HCT116 (cell line): ENCODE measurements around the gene NAV3. TPM values are rescaled to one million over a fixed set of nuclear protein-coding genes. Genes with fewer than 3 reads are reported as not detected.

Source experiments
- ATAC-seq: fragments of 200-7000 bp; cut with Tn5 transposase; 2 replicates; pipeline ENCODE4 v1.9.1; 2020; ENCODE audit warnings: mild to moderate bottlenecking, moderate library complexity
- BruUV-seq: library from RNA; stranded (reverse); fragments of 400-500 nt; replicated peaks from 2 replicates; lab custom pipeline; 2021; lab: Mats Ljungman, UMichigan
- CTCF ChIA-PET: fragments of 300-600 bp; sonication (Branson Sonifier 250); formaldehyde crosslinking; loops from one replicate; lab custom pipeline; 2021; ENCODE audit warnings: antibody characterized with exemption; lab: Charles Lee
- POLR2A ChIA-PET: fragments of 300-600, 350-600 bp; sonication (Branson Sonifier 250); formaldehyde crosslinking; loops from one replicate; lab custom pipeline; 2021; ENCODE audit warnings: antibody characterized with exemption; lab: Charles Lee
- RAD21 ChIA-PET, 2 experiments: fragments of 300-600 bp; sonication (Branson Sonifier 250); formaldehyde crosslinking; loops; one replicate each; lab custom pipeline; 2023; ENCODE audit warnings: low total read pairs in 2 of 2; ENCODE audit not compliant: uncharacterized antibody in 2 of 2, unreplicated experiment in 2 of 2, low non-redundant PET in 1 of 2; lab: Charles Lee
- DNase-seq: peaks from one replicate; pipeline ENCODE4 v3.0.0-alpha.2; 2010; ENCODE audit warnings: low read depth, low spot score
- H2AFZ ChIP-seq: fragments of 200-600 bp; shearing (Covaris generic), sonication (generic); 2 replicates; pipeline ENCODE4 v1.6.1; 2017; ENCODE audit warnings: low read depth, mixed run types, mixed read lengths, antibody characterized with exemption, low read length; ENCODE audit not compliant: poor library complexity, severe bottlenecking
- H3K27ac ChIP-seq: 2 replicates; pipeline ENCODE4 v1.5.1; 2012; ENCODE audit warnings: low read depth, low read length
- H3K27me3 ChIP-seq: fragments of 200-600 bp; sonication (generic); 2 replicates; pipeline ENCODE4 v1.6.1; 2016; ENCODE audit warnings: mixed run types, low read length, mixed read lengths; ENCODE audit not compliant: insufficient read depth
- H3K36me3 ChIP-seq, 2 experiments: fragments of 200-500 bp in 1 of 2; fragments of 200-600 bp in 1 of 2; sonication (Bioruptor generic) in 1 of 2; sonication (generic) in 1 of 2; 2 replicates each; pipeline versions ENCODE4 v1.5.1 to v1.6.1; 2014 to 2016; ENCODE audit warnings: low read length in 2 of 2, inconsistent platforms in 1 of 2, mixed read lengths in 1 of 2, mixed run types in 1 of 2; ENCODE audit not compliant: insufficient read depth in 2 of 2, control insufficient read depth in 1 of 2
- H3K4me1 ChIP-seq, 2 experiments: fragments of 200-600 bp in 1 of 2; sonication (generic) in 1 of 2; 2 replicates each; pipeline versions ENCODE4 v1.5.1 to v1.6.1; 2012 to 2017; ENCODE audit warnings: low read length in 2 of 2, inconsistent platforms in 1 of 2, mild to moderate bottlenecking in 1 of 2, mixed read lengths in 1 of 2, mixed run types in 1 of 2, moderate library complexity in 1 of 2; ENCODE audit not compliant: insufficient read depth in 2 of 2, control insufficient read depth in 1 of 2
- H3K4me2 ChIP-seq: fragments of 200-600 bp; sonication (generic); 2 replicates; pipeline ENCODE4 v1.6.1; 2017; ENCODE audit warnings: mixed run types, low read length, mixed read lengths
- H3K4me3 ChIP-seq, 2 experiments: fragments of 200-600 bp in 1 of 2; sonication (generic) in 1 of 2; replicated peaks in 1 of 2; 2 replicates each; pipeline ENCODE4 v1.5.1; 2011 to 2016; ENCODE audit warnings: low read length in 2 of 2, control low read depth in 1 of 2, low read depth in 1 of 2, mild to moderate bottlenecking in 1 of 2, mixed read lengths in 1 of 2, mixed run types in 1 of 2
- H3K79me2 ChIP-seq: fragments of 200-600 bp; sonication (generic); 2 replicates; pipeline ENCODE4 v1.6.1; 2017; ENCODE audit warnings: mild to moderate bottlenecking, mixed run types, low read length, moderate library complexity, mixed read lengths; ENCODE audit not compliant: insufficient read depth
- H3K9ac ChIP-seq: fragments of 200-600 bp; sonication (generic); 2 replicates; pipeline ENCODE4 v1.6.1; 2016; ENCODE audit warnings: low read length, mixed read lengths
- H3K9me2 ChIP-seq: fragments of 200-600 bp; sonication (generic), shearing (Covaris generic); 2 replicates; pipeline ENCODE4 v1.6.1; 2017; ENCODE audit warnings: mixed run types, mild to moderate bottlenecking, moderate library complexity; ENCODE audit not compliant: insufficient read depth
- H3K9me3 ChIP-seq, 2 experiments: fragments of 200-500 bp in 1 of 2; fragments of 200-600 bp in 1 of 2; sonication (Bioruptor generic) in 1 of 2; sonication (generic) in 1 of 2; 2 replicates each; pipeline ENCODE4 v1.6.1; 2014 to 2017; ENCODE audit warnings: low read length in 2 of 2, mixed read lengths in 2 of 2, inconsistent platforms in 1 of 2, low read depth in 1 of 2, mild to moderate bottlenecking in 1 of 2, mixed run types in 1 of 2, moderate library complexity in 1 of 2; ENCODE audit not compliant: control insufficient read depth in 1 of 2, insufficient read depth in 1 of 2
- H4K20me1 ChIP-seq: fragments of 200-600 bp; sonication (generic), shearing (Covaris generic); 2 replicates; pipeline ENCODE4 v1.6.1; 2017; ENCODE audit warnings: mixed run types, mild to moderate bottlenecking, moderate library complexity; ENCODE audit not compliant: insufficient read depth
- ATF3 ChIP-seq: IDR thresholded peaks from 2 replicates; pipeline ENCODE4 v1.6.1; 2012
- CEBPB ChIP-seq: IDR thresholded peaks from 2 replicates; pipeline ENCODE4 v1.6.1; 2012; ENCODE audit warnings: low read depth
- CTCF ChIP-seq, 3 experiments: fragments of 200-600 bp in 1 of 3; sonication (generic) in 1 of 3; IDR thresholded peaks in 2 of 3; conservative IDR thresholded peaks in 1 of 3; 2 replicates each; pipeline ENCODE4 v1.5.1; 2012 to 2017; ENCODE audit warnings: low read depth in 2 of 3, low read length in 2 of 3, antibody characterized with exemption in 1 of 3, borderline replicate concordance in 1 of 3, control low read depth in 1 of 3, mild to moderate bottlenecking in 1 of 3, mixed read lengths in 1 of 3, mixed run types in 1 of 3, moderate library complexity in 1 of 3; ENCODE audit not compliant: insufficient read depth in 1 of 3
- EGR1 ChIP-seq: IDR thresholded peaks from 2 replicates; pipeline ENCODE4 v1.6.1; 2012; ENCODE audit warnings: low read depth
- ELF1 ChIP-seq: IDR thresholded peaks from 2 replicates; pipeline ENCODE4 v1.6.1; 2012; ENCODE audit warnings: low read depth, borderline replicate concordance
- EZH2 ChIP-seq: fragments of 200-600 bp; sonication (generic); IDR thresholded peaks from 2 replicates; pipeline ENCODE4 v1.6.1; 2017; ENCODE audit warnings: antibody characterized with exemption, mixed run types
- EZH2phosphoT487 ChIP-seq: fragments of 200-600 bp; IDR thresholded peaks from 2 replicates; pipeline ENCODE4 v1.6.1; 2018; ENCODE audit warnings: antibody characterized with exemption, borderline replicate concordance
- FOSL1 ChIP-seq: IDR thresholded peaks from 2 replicates; pipeline ENCODE4 v1.6.1; 2012; ENCODE audit warnings: low read depth
- JUND ChIP-seq: IDR thresholded peaks from 2 replicates; pipeline ENCODE4 v1.6.1; 2012
- POLR2AphosphoS5 ChIP-seq: IDR thresholded peaks from 2 replicates; pipeline ENCODE4 v1.6.1; 2011; ENCODE audit warnings: mild to moderate bottlenecking, low read depth, low read length, moderate library complexity
- RAD21 ChIP-seq: IDR thresholded peaks from 2 replicates; pipeline ENCODE4 v1.6.1; 2012; ENCODE audit warnings: low read depth, mild to moderate bottlenecking
- SIN3A ChIP-seq: IDR thresholded peaks from 2 replicates; pipeline ENCODE4 v1.6.1; 2012; ENCODE audit warnings: low read depth
- SRF ChIP-seq: IDR thresholded peaks from 2 replicates; pipeline ENCODE4 v1.6.1; 2012; ENCODE audit warnings: low read depth
- TCF7L2 ChIP-seq: IDR thresholded peaks from 2 replicates; pipeline ENCODE4 v1.7.0; 2011; ENCODE audit warnings: borderline replicate concordance, inconsistent platforms; ENCODE audit not compliant: insufficient read depth, insufficient read length; ENCODE audit errors: extremely low read depth
- YY1 ChIP-seq: IDR thresholded peaks from 2 replicates; pipeline ENCODE4 v1.6.1; 2011; ENCODE audit warnings: low read length, low read depth, moderate library complexity, mild to moderate bottlenecking; ENCODE audit not compliant: insufficient replicate concordance; ENCODE audit errors: extremely low read depth
- ZBTB33 ChIP-seq: IDR thresholded peaks from 2 replicates; pipeline ENCODE4 v1.6.1; 2011; ENCODE audit warnings: mild to moderate bottlenecking, low read length, moderate library complexity; ENCODE audit not compliant: insufficient replicate concordance; ENCODE audit errors: extremely low read depth
- ZFX ChIP-seq: fragments of 450-650 bp; IDR thresholded peaks from 2 replicates; pipeline ENCODE4 v1.6.1; 2017
- ZNF274 ChIP-seq: fragments of 200-500 bp; sonication (Bioruptor generic); IDR thresholded peaks from 2 replicates; pipeline ENCODE4 v1.6.1; 2014; ENCODE audit warnings: mild to moderate bottlenecking, low read depth, low read length, inconsistent platforms
- intact Hi-C: fragments of 100-400 bp; cut with micrococcal nuclease; formaldehyde crosslinking; loops from 2 replicates; pipeline ENCODE4 v1.10.0; 2022
- total RNA-seq: library from RNA; stranded (reverse); gene quantifications from one replicate; pipeline ENCODE4 v1.2.1, GENCODE V29; 2021; ENCODE audit not compliant: unreplicated experiment

The NAV3 gene
- total RNA-seq, 1 experiment from 2014 or later = 7.8 TPM

- Histone ChIP-seq H3K4me2 (no peak overlapping the region), H3K27me3 (no peaks in the 10 kb centered on the region), H3K36me3 (no peaks in the 10 kb centered on the region), H4K20me1 (no peaks in the 10 kb centered on the region), H3K9me3 (no peaks in the 10 kb centered on the region), H3K27ac (no peak overlapping the region), H3K9ac (no peak overlapping the region), H3K79me2 (no peaks in the 10 kb centered on the region), H3K4me3 (no peak overlapping the region), H3K9me2 (no peaks in the 10 kb centered on the region), H3K4me1 (no peaks in the 10 kb centered on the region), H2AFZ (no peak overlapping the region)
- ChIA-PET POLR2A (no interaction called here), RAD21 (no interaction called here), CTCF (no interaction called here)
- DNase-seq (no peak), ATAC-seq (no peak)
- TF ChIP-seq EZH2 (no peak), CEBPB (no peak), ZNF274 (no peak), YY1 (no peak), ATF3 (no peak), ZBTB33 (no peak), FOSL1 (peak; percentile 50; the same call in 1 of the 2 replicates), JUND (peak; percentile 9; the same call in 1 of the 2 replicates), CTCF (IDR thresholded peaks at IDR 0.05 in 2 of 3, conservative IDR thresholded peaks at IDR 0.05 in 1 of 3; ENCODE audit: borderline replicate concordance in 1 of 3, insufficient read depth in 1 of 3, low read depth in 2 of 3, low read length in 2 of 3) (no peak), ZFX (no peak), EZH2phosphoT487 (no peak), RAD21 (no peak), SIN3A (no peak), ELF1 (no peak), POLR2AphosphoS5 (no peak), SRF (no peak), TCF7L2 (no peak), EGR1 (no peak)
- intact Hi-C loops = no loop called here
- BruUV-seq = no TSS peak
Measured at GRCh38 chr12:78185109-78185508, 354.4 kb downstream of the NAV3 start.
